Subcutaneous adipose tissue (tissue), 4 donors: ENCODE data around the gene ZSCAN26. TPM values are rescaled to one million over a fixed set of nuclear protein-coding genes. Genes with fewer than 3 reads are reported as not detected.

Experiments used
- total RNA-seq, 4 donors: library from RNA; depleted of rRNA; stranded (reverse); fragments of >200 nt; gene quantifications; one replicate each; pipeline ENCODE4 v1.1.0, GENCODE V29; 2016
- TF ChIP-seq, protein P1 (sequence below): fragments of 450-650 bp; IDR thresholded peaks from one replicate; pipeline ENCODE4 v1.5.1; 2016; ENCODE audit warnings: low read depth, mild to moderate bottlenecking, control low read depth, antibody characterized with exemption, moderate library complexity

ZSCAN26 gene
- total RNA-seq, 4 donors from 2014 or later, result 14.7 to 27.5 (median 20.7) TPM

DNA sequence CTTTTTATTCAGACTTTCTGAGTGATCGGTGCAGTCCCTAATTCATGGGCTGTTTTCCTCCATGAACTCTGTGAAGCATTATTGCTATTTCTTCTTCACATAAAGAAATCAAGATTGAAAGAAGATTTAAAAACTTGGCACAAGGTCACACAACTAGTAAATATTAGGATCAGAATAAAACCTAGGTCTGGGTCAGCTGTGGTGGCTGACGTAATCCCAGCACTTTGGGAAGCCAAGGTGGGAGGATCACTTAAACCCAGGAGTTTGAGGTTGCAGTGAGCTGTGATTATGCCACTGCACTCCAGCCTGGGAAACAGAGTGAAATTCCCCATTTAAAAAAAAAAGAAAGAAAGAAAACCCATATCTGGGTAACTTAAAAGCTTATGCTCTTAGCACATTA lies 40.5 kb upstream of the ZSCAN26 start:
- TF ChIP-seq, protein P1, sequence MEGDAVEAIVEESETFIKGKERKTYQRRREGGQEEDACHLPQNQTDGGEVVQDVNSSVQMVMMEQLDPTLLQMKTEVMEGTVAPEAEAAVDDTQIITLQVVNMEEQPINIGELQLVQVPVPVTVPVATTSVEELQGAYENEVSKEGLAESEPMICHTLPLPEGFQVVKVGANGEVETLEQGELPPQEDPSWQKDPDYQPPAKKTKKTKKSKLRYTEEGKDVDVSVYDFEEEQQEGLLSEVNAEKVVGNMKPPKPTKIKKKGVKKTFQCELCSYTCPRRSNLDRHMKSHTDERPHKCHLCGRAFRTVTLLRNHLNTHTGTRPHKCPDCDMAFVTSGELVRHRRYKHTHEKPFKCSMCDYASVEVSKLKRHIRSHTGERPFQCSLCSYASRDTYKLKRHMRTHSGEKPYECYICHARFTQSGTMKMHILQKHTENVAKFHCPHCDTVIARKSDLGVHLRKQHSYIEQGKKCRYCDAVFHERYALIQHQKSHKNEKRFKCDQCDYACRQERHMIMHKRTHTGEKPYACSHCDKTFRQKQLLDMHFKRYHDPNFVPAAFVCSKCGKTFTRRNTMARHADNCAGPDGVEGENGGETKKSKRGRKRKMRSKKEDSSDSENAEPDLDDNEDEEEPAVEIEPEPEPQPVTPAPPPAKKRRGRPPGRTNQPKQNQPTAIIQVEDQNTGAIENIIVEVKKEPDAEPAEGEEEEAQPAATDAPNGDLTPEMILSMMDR, result no peak

DNA sequence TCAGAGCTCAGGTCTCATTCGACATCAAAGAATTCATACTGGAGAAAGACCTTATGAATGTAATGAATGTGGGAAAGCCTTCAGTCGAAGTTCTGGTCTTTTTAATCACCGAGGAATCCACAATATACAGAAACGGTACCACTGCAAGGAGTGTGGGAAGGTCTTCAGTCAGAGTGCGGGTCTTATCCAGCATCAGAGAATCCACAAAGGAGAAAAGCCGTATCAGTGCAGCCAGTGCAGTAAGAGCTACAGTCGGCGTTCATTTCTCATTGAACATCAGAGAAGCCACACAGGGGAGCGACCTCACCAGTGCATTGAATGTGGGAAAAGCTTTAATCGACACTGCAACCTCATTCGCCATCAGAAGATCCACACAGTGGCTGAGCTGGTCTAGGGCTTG lies 34.2 kb upstream of the ZSCAN26 start:
- TF ChIP-seq, protein P1, result no peak

DNA sequence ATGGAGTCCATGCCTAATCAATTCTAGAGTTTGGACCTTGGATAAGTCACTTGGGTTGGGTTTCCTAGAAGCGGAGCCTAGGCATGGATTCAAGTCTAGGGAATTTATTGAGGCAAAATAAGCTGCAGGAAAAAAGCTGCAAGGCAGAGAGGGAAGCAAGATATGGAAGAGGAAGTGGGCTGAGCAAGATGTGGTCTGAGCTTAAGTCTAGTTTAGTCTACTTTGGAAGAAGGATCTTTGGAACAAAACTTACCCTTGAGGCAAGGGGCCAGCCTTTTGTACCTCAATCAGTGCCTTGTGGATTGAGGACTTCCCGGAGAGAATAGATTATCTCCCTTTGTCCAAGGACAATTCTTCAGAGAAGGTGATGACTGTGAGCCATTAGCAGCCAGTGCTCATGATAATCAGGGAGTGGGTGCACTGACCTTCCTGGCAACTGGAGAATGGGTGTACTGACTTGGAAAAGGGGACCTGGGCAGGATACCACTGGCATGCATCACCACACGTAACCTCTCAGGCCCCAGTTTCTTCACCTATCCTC lies 31.0 kb upstream of the ZSCAN26 start:
- TF ChIP-seq, protein P1, result no peak

DNA sequence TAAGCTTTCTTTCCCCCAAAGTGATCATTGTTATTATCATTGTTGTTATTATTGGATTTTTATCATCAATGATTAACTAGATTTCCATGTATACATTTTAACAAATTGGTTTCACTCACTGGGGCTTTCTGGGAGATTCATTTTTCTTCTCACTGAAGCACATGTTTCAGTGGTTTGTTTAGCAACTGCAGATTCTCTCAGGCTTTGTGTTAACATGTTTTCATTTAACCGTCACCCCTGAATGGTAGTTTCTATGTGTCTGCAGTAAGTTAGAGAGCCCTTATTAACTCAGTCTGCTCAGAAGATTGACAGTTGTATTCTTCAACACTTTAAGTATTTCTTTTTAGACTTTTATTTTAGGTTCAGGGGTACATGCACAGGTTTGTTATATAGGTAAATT lies 27.3 kb upstream of the ZSCAN26 start:
- TF ChIP-seq, protein P1, result no peak

DNA sequence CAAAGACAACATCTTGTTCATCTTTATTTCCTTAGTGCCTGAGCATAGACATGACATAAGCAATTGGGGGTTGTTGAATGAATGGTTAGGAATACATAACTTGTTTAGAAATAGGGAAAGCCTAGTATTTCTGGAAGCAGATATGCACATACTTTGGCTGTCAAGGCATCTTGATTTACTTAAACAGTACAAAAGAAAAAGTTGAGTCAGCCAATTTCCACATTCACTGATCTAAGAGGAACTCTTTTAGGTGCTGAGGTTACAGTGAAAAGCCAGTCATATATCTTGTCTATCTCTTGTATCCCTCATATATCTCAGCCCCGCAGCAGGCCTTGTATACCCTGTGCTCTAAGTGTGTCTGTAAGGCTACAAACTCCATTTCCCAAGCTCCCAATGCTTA lies 26.5 kb upstream of the ZSCAN26 start:
- TF ChIP-seq, protein P1, result no peak

DNA sequence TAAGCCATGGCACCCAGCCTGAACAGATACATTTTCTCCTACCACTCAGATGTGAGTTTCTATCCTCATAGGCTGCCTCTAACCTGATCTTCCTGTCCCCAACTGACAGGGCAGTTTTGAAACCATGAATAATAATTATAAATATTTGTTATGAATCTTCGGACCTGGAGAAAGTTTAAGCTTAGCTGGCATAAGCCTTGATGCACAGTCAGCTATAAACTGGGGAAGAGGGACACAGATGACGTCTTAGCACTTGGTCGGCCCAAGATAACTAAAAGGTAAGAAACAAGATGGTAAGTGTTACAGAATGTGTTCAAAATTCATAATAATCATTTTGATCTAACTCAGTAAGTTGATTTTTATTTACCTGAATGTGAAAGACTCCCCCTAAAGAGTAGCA lies 23.0 kb upstream of the ZSCAN26 start:
- TF ChIP-seq, protein P1, result no peak

DNA sequence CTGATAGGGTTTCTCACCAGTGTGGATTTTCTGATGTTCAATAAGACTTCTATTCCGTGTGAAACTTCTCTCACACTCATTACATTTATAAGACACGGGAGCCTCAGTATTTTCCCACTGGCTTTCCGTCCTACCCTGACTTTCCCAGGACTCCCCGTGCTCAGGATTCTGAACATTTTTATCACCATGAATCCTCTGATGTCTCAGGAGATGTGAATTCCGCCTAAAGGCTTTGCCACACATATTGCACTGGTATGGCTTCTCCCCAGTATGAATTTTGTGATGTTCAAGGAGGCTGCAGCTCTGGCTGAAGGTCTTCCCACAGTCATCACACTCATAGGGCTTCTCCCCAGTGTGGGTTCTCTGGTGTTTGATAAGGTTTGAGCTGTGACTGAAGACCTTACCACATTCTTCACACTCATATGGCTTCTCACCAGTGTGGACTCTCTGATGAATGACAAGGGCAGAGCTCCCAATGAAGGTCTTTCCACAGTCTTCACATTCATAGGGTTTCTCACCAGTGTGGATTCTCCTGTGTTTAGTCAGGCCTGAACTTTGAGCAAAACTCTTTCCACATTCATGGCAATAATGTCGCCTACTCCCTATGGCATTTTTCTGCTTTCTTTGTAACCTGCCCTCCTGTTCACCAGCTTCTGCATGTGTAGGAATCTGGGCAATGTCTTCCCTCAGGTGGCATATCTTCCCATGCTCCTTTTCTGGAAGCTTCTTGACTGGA lies 21.6 kb upstream of the ZSCAN26 start:
- TF ChIP-seq, protein P1, result no peak
